Measurements from ENCODE around the gene MXRA7. TPM values are rescaled to one million over a fixed set of nuclear protein-coding genes. Genes with fewer than 3 reads are reported as not detected.

MXRA7 gene
- total RNA-seq, 2 experiments from 2014 or later: 1.6 to 4.9 TPM

GRCh38 chr17:76667491-76667755, 43.3 kb downstream of the MXRA7 start:
- no peak for DNase-seq (ENCODE audit: low spot score)
- no peaks in the 10 kb centered on the region for H3K36me3 ChIP-seq (ENCODE audit: insufficient read depth, low read length)
- H2AFZ ChIP-seq (ENCODE audit: low read length): no peak overlapping the region
- ChIA-PET POLR2A (no interaction called here), CTCF (ENCODE audit: unreplicated experiment) (no interaction called here)
- H3K4me2 ChIP-seq (ENCODE audit: low read length): no peak overlapping the region
- BruUV-seq (replicated peaks): no TSS peak
- no peak overlapping the region for H3K27ac ChIP-seq (ENCODE audit: low read depth, low read length, poor library complexity, severe bottlenecking)
- TF ChIP-seq CTCF (conservative IDR thresholded peaks at IDR 0.05; ENCODE audit: low read length) (no peak), EZH2phosphoT487 (IDR thresholded peaks at IDR 0.05; ENCODE audit: borderline replicate concordance, low read depth, low read length) (no peak)
- H3K4me1 ChIP-seq (ENCODE audit: insufficient read depth, low read length, poor library complexity, severe bottlenecking): peaks cover 15% of the 10 kb centered on the region
- no peak overlapping the region for H3K4me3 ChIP-seq (ENCODE audit: low read depth, low read length, poor library complexity, severe bottlenecking)
- H3K79me2 ChIP-seq (ENCODE audit: insufficient read depth, low read depth, low read length): peaks cover 4% of the 10 kb centered on the region; the same call in 1 of the 2 replicates
- peaks cover 7% of the 10 kb centered on the region; the same call in 1 of the 2 replicates for H3K9me3 ChIP-seq (ENCODE audit: low read length)
- no peaks in the 10 kb centered on the region for H4K20me1 ChIP-seq (ENCODE audit: insufficient read depth, low read length)
- no peaks in the 10 kb centered on the region for H3K9me2 ChIP-seq (ENCODE audit: insufficient read depth, low read length)
- intact Hi-C loops (cut with micrococcal nuclease; ENCODE audit: unreplicated experiment): no loop called here

GRCh38 chr17:76660656-76661042, 50.1 kb downstream of the MXRA7 start:
- Histone ChIP-seq H3K36me3 (ENCODE audit: insufficient read depth, low read length) (no peaks in the 10 kb centered on the region), H3K9me3 (ENCODE audit: low read length) (no peaks in the 10 kb centered on the region), H3K4me2 (ENCODE audit: low read length) (no peak overlapping the region), H4K20me1 (ENCODE audit: insufficient read depth, low read length) (no peaks in the 10 kb centered on the region), H2AFZ (ENCODE audit: low read length) (no peak overlapping the region), H3K4me3 (ENCODE audit: low read depth, low read length, poor library complexity, severe bottlenecking) (no peak overlapping the region), H3K4me1 (ENCODE audit: insufficient read depth, low read length, poor library complexity, severe bottlenecking) (peaks cover 8% of the 10 kb centered on the region), H3K27ac (ENCODE audit: low read depth, low read length, poor library complexity, severe bottlenecking) (no peak overlapping the region), H3K9me2 (ENCODE audit: insufficient read depth, low read length) (no peaks in the 10 kb centered on the region), H3K79me2 (ENCODE audit: insufficient read depth, low read depth, low read length) (no peaks in the 10 kb centered on the region)
- ChIA-PET CTCF (ENCODE audit: unreplicated experiment) (interaction anchor here (0.5 kb wide), 1 partner anchor 155 kb away, joined by 3 read pairs; no protein-coding TSS in a partner anchor), POLR2A (interaction anchor here (2.8 kb wide), 1 partner anchor 11 kb away, joined by 19 read pairs; no protein-coding TSS in a partner anchor)
- TF ChIP-seq EZH2phosphoT487 (IDR thresholded peaks at IDR 0.05; ENCODE audit: borderline replicate concordance, low read depth, low read length) (no peak), CTCF (conservative IDR thresholded peaks at IDR 0.05; ENCODE audit: low read length) (no peak)
- no peak for DNase-seq (ENCODE audit: low spot score)
- intact Hi-C loops (cut with micrococcal nuclease; ENCODE audit: unreplicated experiment): no loop called here
- no TSS peak for BruUV-seq (replicated peaks)

GRCh38 chr17:76659928-76660655, 50.7 kb downstream of the MXRA7 start:
- POLR2A ChIA-PET: no interaction called here
- Histone ChIP-seq H3K27ac (ENCODE audit: low read depth, low read length, poor library complexity, severe bottlenecking) (no peak overlapping the region), H3K36me3 (ENCODE audit: insufficient read depth, low read length) (no peaks in the 10 kb centered on the region), H4K20me1 (ENCODE audit: insufficient read depth, low read length) (no peaks in the 10 kb centered on the region), H3K9me2 (ENCODE audit: insufficient read depth, low read length) (no peaks in the 10 kb centered on the region), H2AFZ (ENCODE audit: low read length) (peak overlapping the region; percentile 8), H3K4me3 (ENCODE audit: low read depth, low read length, poor library complexity, severe bottlenecking) (no peak overlapping the region), H3K9me3 (ENCODE audit: low read length) (no peaks in the 10 kb centered on the region), H3K4me2 (ENCODE audit: low read length) (peak overlapping the region; percentile 8; the same call in 1 of the 2 replicates), H3K79me2 (ENCODE audit: insufficient read depth, low read depth, low read length) (no peaks in the 10 kb centered on the region), H3K4me1 (ENCODE audit: insufficient read depth, low read length, poor library complexity, severe bottlenecking) (peaks cover 8% of the 10 kb centered on the region)
- BruUV-seq (replicated peaks): no TSS peak
- no peak for DNase-seq (ENCODE audit: low spot score)
- CTCF ChIA-PET (ENCODE audit: unreplicated experiment): no interaction called here
- TF ChIP-seq EZH2phosphoT487 (IDR thresholded peaks at IDR 0.05; ENCODE audit: borderline replicate concordance, low read depth, low read length) (no peak), CTCF (conservative IDR thresholded peaks at IDR 0.05; ENCODE audit: low read length) (no peak)
- intact Hi-C loops (cut with micrococcal nuclease; ENCODE audit: unreplicated experiment): no loop called here

All from OCI-LY7 (cell line).